Lower lobe of right lung (tissue), 2 donors: ENCODE data around the gene POLDIP3. TPM values are rescaled to one million over a fixed set of nuclear protein-coding genes. Genes with fewer than 3 reads are reported as not detected.
"Not testable (repeated sequence)": the region's sequence is repeated elsewhere in the genome, so short reads cannot be mapped to it uniquely, and the experiment has no call there.

ENCODE experiments used
- ATAC-seq, 2 donors: fragments of 200-7000 bp; cut with Tn5 transposase; one replicate each; pipeline ENCODE4 v1.9.1; 2020 to 2022; ENCODE audit warnings: mild to moderate bottlenecking in 2 of 2, moderate library complexity in 2 of 2
- DNase-seq: peaks from one replicate; pipeline ENCODE4 v3.0.0-alpha.2; 2020
- H3K27ac ChIP-seq: fragments of 200-600 bp; one replicate; pipeline ENCODE4 v1.8.0; 2022
- H3K27me3 ChIP-seq: fragments of 200-600 bp; one replicate; pipeline ENCODE4 v1.8.0; 2022; ENCODE audit warnings: low read depth
- H3K36me3 ChIP-seq: fragments of 200-600 bp; one replicate; pipeline ENCODE4 v1.8.0; 2022; ENCODE audit warnings: mild to moderate bottlenecking
- H3K4me1 ChIP-seq: fragments of 200-600 bp; one replicate; pipeline ENCODE4 v1.8.0; 2022
- H3K4me3 ChIP-seq: fragments of 200-600 bp; one replicate; pipeline ENCODE4 v1.8.0; 2022; ENCODE audit warnings: mild to moderate bottlenecking
- H3K9me3 ChIP-seq: fragments of 200-600 bp; one replicate; pipeline ENCODE4 v1.8.0; 2022
- intact Hi-C: fragments of 100-400 bp; cut with DNase I; formaldehyde crosslinking; loops from one replicate; pipeline ENCODE4 v1.11.0; 2022
- total RNA-seq: library from RNA; stranded (reverse); fragmentation: NEBNext Ultra II Directional; extraction: Animal tissue kit (Norgen Biotek cat#: 25700); gene quantifications from one replicate; pipeline ENCODE4 v1.2.1, GENCODE V29; 2021
- TF ChIP-seq, protein P1 (sequence below): fragments of 200-600 bp; IDR thresholded peaks from one replicate; pipeline ENCODE4 v1.8.0; 2022; ENCODE audit warnings: antibody characterized with exemption, mild to moderate bottlenecking
- donor health status: DM: no; HTN: yes; CAD: no; lungs with severe emphysema.

POLDIP3 gene
- total RNA-seq, 1 donor from 2014 or later: 75.0 TPM

DNA sequence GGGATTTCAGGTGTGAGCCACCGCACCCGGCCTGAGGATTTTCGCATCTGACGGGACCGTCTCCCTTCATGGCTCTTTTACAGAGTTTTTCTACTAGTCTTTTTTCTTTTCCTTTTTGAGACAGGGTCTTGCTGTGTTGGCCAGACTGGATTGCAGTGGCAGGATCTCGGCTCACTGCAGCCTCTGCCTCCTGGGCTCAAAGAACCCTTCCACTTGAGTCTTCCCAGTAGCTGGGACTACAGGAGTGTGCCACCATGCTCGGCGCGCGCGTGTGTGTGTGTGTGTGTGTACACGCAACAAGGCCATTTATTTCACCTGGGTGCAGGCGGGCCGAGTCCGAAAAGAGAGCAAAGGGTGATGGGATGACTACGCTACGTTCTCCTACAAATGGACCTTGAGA, 50.0 kb downstream of the POLDIP3 start:
- intact Hi-C loops: no loop called here
- ATAC-seq (no peak), DNase-seq (no peak)
- TF ChIP-seq, protein P1, sequence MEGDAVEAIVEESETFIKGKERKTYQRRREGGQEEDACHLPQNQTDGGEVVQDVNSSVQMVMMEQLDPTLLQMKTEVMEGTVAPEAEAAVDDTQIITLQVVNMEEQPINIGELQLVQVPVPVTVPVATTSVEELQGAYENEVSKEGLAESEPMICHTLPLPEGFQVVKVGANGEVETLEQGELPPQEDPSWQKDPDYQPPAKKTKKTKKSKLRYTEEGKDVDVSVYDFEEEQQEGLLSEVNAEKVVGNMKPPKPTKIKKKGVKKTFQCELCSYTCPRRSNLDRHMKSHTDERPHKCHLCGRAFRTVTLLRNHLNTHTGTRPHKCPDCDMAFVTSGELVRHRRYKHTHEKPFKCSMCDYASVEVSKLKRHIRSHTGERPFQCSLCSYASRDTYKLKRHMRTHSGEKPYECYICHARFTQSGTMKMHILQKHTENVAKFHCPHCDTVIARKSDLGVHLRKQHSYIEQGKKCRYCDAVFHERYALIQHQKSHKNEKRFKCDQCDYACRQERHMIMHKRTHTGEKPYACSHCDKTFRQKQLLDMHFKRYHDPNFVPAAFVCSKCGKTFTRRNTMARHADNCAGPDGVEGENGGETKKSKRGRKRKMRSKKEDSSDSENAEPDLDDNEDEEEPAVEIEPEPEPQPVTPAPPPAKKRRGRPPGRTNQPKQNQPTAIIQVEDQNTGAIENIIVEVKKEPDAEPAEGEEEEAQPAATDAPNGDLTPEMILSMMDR: no peak
- H3K36me3 ChIP-seq: peaks cover 5% of the 10 kb centered on the region
- no peak overlapping the region for H3K27ac ChIP-seq
- no peaks in the 10 kb centered on the region for H3K4me1 ChIP-seq
- H3K9me3 ChIP-seq: no peaks in the 10 kb centered on the region
- H3K27me3 ChIP-seq: no peaks in the 10 kb centered on the region
- H3K4me3 ChIP-seq: no peak overlapping the region

DNA sequence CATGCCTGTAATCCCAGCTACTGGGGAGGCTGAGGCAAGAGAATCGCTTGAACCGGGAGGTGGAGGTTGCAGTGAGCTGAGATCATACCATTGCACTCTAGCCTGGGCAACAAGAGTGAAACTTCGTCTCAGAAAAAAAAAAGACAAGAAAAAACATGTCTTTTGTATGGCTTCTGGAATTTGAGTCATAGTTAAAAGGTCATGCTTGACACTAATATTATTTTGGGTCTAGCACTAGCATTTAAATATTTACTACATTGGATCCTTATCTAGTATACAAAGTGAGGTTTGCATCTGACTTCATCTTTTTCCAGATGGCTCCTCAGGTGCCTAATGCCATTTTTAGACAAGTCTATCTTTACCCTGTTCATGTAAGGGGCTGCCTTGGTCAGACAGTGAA, 50.7 kb downstream of the POLDIP3 start:
- H3K27me3 ChIP-seq, H3K4me1 ChIP-seq, ATAC-seq, H3K27ac ChIP-seq, H3K36me3 ChIP-seq, H3K4me3 ChIP-seq, H3K9me3 ChIP-seq, intact Hi-C loops, DNase-seq: not testable (repeated sequence)

DNA sequence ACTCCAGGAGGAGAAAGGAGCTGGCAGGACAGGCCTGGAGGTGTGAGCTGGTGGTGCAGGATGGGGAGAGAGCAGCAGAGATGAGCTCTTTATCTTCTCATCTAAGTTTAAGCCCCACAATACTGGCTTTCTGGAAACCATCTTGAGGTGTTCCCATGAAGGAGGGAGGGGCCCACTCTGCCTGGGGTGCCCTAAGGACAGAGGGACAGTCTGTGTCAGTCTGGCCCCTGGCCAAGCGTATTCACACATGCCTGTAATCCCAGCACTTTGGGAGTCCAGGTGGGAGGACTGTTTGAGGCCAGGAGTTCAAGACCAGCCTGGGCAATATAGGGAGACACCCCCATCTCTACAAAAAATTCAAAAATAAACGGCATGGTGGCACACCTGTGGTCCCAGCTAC, 52.0 kb downstream of the POLDIP3 start:
- no peak for DNase-seq
- intact Hi-C loops: no loop called here
- TF ChIP-seq, protein P1: no peak
- H3K27ac ChIP-seq: no peak overlapping the region
- peaks cover 5% of the 10 kb centered on the region for H3K36me3 ChIP-seq
- H3K4me3 ChIP-seq: no peak overlapping the region
- no peaks in the 10 kb centered on the region for H3K9me3 ChIP-seq
- no peak for ATAC-seq
- no peaks in the 10 kb centered on the region for H3K4me1 ChIP-seq
- H3K27me3 ChIP-seq: no peaks in the 10 kb centered on the region

DNA sequence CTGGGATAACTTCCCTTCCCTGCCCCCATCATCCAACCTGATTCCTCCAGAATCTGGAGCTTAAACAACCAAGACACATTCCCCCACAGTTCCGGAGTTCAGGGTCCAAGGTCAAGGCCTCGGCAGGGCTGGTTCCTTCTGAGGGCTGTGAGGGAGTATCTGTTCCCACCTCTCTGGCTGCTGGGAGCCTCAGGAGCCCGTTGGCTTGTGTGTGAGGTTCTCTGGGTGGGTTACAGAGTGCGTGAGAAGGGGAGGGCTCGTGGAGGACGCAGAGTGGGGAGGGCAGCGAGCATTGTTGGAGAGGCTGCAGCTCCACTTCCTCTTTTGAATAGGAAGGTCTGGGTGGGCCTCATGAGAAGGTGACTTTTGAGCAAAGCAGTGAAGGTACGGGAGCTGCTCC, 52.4 kb downstream of the POLDIP3 start:
- peak in 1 of 2 donors; percentile 13 for ATAC-seq

GRCh38 chr22:42561856-42562255, 52.8 kb downstream of the POLDIP3 start:
- Histone ChIP-seq H3K4me1 (no peaks in the 10 kb centered on the region), H3K27ac (no peak overlapping the region), H3K36me3 (peaks cover 5% of the 10 kb centered on the region), H3K4me3 (no peak overlapping the region), H3K9me3 (no peaks in the 10 kb centered on the region), H3K27me3 (no peaks in the 10 kb centered on the region)
- intact Hi-C loops: no loop called here
- TF ChIP-seq, protein P1: no peak
- ATAC-seq (no peak), DNase-seq (no peak)

More for the DNA sequence above, 52.4 kb downstream of the POLDIP3 start:
- no peaks in the 10 kb centered on the region for H3K9me3 ChIP-seq
- no peak for DNase-seq
- H3K36me3 ChIP-seq: peaks cover 5% of the 10 kb centered on the region
- TF ChIP-seq, protein P1: no peak
- no peaks in the 10 kb centered on the region for H3K27me3 ChIP-seq
- no peak overlapping the region for H3K27ac ChIP-seq
- no peaks in the 10 kb centered on the region for H3K4me1 ChIP-seq
- intact Hi-C loops: no loop called here
- H3K4me3 ChIP-seq: no peak overlapping the region

DNA sequence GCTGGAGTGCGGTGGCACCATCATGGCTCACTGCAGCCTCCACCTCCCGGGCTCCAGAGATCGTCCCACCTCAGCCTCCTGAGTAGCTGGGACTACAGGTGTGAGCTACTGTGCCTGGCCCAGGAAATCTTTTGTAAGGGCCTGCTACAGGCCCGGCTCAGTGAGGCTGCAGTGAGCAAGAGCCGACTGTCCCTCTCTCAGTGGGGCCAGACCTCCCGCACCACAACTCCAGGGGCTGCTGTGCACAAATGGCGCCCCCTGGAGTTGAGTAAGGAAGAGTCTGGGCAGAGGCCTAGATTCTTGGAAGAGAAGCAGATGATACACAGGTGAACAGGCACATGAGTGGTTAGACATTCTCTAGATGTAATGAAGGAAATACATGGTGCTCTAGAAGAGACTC, 53.9 kb downstream of the POLDIP3 start:
- H3K4me1 ChIP-seq: no peaks in the 10 kb centered on the region
- intact Hi-C loops: no loop called here
- no peaks in the 10 kb centered on the region for H3K27me3 ChIP-seq
- H3K36me3 ChIP-seq: peaks cover under 1% of the 10 kb centered on the region
- ATAC-seq (peak; percentile 35 to 53), DNase-seq (no peak)
- H3K4me3 ChIP-seq: no peak overlapping the region
- no peaks in the 10 kb centered on the region for H3K9me3 ChIP-seq
- TF ChIP-seq, protein P1: peak; percentile 55
- no peak overlapping the region for H3K27ac ChIP-seq
